GM19324 (cell line): Measurements from ENCODE around the gene DNAJC11.
"Not testable (repeated sequence)": the region's sequence is repeated elsewhere in the genome, so short reads cannot be mapped to it uniquely, and the experiment has no call there.

Experiments
- ATAC-seq: cut with Tn5 transposase; IDR thresholded peaks from one replicate; pipeline ENCODE4 v1.9.1; 2021; ENCODE audit warnings: mild to moderate bottlenecking, moderate library complexity; ENCODE audit not compliant: unreplicated experiment, low FRiP score

DNAJC11 gene

GRCh38 chr1:6601923-6602668 is 99.5 kb downstream of the DNAJC11 start:
- peak; percentile 17 for ATAC-seq

DNA sequence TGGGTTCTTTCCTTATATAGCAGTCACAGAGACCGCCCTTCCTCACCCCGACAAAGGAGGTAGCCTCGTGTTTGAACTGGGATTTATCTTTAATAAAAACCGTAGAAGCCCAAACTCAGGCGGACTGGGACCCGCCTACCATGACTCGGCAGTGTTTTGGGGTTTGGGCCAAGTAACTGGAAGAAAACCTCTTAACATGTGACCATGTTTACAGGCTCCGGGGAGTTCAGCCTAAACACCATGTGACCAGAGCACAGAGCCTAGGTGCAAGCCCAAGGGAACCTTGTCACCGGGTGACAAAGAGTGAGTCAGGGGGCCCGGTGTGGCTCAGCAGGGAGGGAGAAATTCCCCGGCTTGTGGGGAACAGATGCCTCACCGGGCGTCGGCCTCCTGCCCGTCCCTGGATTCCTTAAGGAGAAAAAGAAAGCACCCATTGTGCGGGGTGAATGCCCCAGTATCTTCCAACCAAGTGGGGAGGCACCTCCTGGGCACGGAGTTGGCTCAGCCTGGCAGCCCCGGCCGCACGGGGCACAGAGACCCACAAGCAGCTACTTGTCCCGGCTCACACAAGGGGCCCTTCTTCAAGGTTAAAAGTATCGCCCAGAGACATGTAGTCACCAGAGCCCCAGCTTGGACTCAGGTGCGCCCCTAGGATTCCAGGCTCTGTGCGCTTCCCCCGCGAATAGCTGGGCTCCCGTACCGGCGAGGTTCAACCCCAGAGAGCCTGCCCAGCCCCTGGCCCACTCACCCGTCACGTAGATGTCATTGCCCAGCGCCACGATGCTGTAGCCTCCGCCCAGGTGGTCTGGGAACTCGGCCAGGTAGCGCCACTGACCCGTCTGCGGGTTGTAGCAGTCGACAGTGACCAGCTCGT is 100.3 kb downstream of the DNAJC11 start:
- ATAC-seq, result no peak

DNA sequence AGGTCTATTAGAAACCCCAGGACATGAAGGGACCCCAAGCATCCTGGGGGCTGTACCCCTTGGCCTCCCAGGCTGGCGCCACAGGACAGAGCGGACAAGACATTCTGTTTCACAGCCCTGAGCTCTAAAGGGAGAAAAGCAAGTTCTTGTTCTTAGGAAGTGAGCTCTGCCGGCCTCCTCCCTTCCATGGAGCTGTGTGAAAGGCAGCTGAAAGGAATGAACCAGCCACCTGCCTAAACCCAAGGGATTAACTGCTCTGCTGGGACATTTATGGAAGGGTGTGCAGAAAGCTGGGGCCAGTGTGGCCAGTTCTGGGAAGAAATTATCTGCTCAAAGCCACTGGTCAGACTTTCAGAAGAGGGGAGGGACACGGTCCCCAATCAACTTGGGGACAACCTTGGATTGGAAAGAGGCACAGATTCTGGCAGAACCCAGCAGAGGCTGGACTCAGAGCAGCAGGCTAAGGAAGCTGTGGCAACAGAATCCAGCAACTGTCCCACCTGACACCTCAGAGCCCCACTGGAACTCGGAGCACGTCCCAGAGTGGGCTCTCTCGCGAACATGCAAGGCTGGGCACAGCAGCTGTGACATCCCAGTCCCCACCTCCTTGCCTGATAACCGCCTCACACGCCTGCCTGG is 101.1 kb downstream of the DNAJC11 start:
- no peak for ATAC-seq

- ATAC-seq, result not testable (repeated sequence)
Measured at GRCh38 chr1:6599991-6600390, 101.6 kb downstream of the DNAJC11 start.

- no peak for ATAC-seq
Measured at GRCh38 chr1:6599141-6599975, 102.3 kb downstream of the DNAJC11 start.

- no peak for ATAC-seq
Measured at GRCh38 chr1:6597777-6598131, 103.9 kb downstream of the DNAJC11 start.

DNA sequence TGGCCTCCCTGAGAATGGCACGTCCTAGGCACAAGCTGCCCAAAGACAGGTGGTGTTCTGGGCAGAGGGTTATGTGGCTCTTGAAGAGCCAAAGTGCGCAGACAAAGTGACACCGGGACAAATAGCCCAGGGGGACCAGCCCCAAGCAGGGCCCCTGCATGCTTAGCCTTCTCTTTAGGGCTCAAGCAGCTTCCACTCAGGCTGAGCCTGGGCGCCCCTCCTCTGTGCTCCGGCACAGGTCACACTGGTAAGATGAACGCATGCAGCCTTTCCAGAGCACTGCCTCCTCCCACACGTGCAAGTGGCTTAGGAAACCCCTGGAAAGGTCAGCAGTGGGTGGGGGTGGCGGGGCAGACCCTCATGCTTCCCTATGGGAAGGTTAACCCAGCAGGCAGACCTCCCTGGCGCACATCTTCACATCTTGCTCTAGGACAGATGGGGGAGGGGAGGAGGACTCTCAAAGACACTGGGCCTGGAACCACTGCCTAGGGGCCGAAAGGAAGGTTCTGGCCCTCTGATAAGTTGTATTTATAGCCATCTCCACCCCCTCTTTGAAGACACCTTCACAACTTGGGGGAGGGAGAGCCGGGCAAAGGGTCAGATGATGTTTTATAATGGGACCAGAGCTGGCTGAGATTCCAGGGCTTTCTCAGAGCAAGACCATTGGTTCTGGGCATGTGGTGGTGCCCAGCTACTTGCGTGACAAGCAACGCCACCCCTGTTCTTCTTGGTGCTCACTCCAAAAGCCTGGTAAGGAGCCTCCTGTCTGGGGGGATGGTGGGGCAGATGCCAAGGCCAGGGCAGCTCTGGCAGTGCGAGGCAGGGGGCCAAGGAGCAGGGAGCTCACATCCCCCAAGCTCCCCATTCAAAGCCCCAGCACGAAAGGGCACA is 104.5 kb downstream of the DNAJC11 start:
- ATAC-seq, result no peak

DNA sequence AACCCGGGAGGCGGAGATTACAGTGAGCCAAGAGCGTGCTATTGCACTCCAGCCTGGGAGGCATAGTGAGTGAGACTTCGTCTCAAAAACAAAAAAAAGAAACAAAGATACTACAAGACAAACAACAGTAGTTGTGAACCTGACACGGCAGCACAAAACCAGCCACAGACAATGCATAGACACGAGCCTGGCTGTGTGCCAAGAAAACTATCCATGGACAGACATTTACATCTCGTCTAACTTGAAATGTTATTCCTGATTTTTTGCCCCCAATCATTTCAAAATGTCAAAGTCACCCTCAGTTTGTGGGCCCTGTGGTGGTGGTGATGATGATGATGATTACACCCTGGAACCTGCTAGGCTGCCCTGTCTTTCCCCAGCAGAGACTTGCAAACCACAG is 105.3 kb downstream of the DNAJC11 start:
- no peak for ATAC-seq

DNA sequence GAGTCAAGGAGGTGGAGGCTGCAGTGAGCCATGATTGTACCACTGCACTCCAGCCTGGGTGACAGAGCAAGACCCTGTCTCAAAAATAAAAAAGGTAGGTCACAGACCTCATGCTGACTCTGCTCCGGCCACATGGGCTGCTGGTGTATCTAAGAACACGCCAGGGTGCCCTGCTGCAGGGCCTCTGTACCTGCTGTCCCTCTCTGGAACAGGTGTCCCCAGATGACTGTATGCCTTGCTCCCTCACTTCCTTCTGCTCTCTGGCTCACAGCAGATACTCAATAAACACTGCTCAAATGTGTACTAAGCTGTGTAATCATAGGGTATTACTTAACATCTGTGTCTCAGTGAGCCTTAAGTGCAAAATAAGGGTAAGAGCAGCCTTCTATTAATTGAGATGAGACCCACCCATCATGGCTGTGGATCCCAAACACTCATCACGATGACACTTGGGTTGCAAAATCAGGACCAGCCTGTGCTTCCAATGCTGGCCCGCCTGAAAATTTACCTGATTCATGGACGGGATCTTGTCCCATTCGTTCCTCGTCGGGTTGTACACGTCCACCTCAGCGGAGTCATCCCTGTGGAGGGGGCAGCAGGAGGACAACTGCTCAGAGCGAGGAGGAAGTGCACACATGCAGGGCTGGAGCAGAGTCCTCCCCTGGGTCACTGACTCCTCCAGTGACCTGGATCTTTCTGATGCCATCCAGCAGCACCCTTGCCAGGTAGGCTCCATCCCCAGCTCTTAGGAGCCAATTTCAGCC is 106.5 kb downstream of the DNAJC11 start:
- ATAC-seq, result no peak

GRCh38 chr1:6593810-6594209 is 107.8 kb downstream of the DNAJC11 start:
- no peak for ATAC-seq

- ATAC-seq, result no peak
Measured at GRCh38 chr1:6592865-6593593, 108.6 kb downstream of the DNAJC11 start.

DNA sequence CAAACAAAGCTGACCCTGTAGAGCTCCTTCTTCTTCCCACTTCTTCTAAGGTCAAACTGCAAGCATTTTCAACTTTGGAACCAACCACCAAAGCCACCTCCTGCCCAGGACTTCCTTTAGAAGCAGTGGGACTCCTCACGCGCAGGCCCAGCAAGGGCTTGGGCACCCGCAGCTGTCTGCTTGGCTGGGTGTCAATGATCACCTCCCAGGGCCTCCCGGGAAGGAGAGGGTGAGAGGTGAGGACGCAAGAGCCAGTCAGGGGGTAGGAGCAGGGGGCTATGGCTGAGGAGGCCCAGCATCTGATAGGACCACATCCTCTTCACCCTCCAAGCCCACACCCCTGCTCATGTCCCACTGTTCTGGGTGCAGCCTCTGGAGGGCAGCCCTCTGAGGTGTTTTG is 109.2 kb downstream of the DNAJC11 start:
- ATAC-seq, result no peak

DNA sequence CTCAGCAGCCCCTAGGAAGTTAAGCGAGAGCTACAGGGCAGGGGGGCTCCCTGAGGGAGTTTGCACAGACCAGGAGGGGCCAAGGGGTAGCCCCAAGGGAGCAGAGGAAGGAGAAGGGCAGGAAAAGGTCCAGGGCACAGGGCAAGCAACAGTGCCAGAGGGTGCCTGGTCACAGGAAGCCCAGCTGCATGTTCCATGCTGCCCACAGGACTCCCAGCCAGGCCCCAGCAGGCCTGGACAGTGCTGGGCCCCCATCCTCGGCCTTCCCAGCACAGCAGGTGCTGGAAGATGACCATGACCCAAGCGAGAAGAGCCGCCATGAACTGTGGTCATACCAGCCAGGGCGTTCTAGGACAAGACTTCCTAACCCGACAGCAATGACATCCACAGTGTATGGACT is 110.0 kb downstream of the DNAJC11 start:
- no peak for ATAC-seq

GRCh38 chr1:6591222-6591621 is 110.4 kb downstream of the DNAJC11 start:
- ATAC-seq, result no peak

DNA sequence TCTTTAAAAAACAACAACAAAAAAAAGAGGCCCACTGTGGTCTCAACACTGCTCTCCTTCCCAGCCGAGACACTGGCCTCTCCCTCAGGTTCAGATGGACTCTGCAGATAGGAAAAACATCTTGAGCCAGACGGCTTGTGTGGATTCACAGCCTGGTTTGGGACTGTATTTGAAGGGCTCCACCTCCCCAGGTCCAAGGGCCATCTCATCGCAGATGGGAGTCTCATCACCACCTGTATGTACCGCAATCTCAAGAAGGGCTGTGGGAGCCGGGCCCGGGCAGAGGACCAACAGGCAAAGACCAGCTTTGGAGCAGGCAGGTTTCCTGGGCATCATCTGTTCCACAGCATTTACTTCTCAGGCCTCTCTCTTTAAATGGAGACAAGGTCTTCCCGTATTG is 111.6 kb downstream of the DNAJC11 start:
- ATAC-seq, result no peak

DNA sequence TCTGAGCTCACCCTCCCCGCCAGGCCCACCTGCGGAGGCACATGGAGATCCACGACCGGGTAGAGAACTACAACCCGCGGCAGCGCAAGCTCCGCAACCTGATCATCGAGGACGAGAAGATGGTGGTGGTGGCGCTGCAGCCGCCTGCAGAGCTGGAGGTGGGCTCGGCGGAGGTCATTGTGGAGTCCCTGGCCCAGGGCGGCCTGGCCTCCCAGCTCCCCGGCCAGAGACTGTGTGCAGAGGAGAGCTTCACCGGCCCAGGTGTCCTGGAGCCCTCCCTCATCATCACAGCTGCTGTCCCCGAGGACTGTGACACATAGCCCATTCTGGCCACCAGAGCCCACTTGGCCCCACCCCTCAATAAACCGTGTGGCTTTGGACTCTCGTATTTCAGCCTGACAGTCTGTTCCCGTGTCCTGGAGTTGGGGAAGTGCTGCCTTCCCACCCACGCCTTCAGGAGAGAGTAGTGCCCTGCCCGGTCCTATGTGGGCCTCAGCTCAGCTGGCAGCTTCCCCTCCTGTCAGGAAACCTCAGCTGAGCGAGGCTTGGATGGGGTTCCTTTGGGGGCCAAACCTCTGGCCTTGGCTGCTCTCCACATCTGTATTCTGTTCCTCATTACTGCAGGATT is 112.6 kb downstream of the DNAJC11 start:
- ATAC-seq, result no peak

- ATAC-seq, result no peak
Measured at GRCh38 chr1:6588128-6588892, 113.3 kb downstream of the DNAJC11 start.
